ENCODE measurements around the gene SMYD3.

GRCh38 chr1:246447501-246447900 is 59.6 kb downstream of the SMYD3 start:
- TF ChIP-seq POLR2A (IDR thresholded peaks at IDR 0.05) (no peak), CTCF (IDR thresholded peaks at IDR 0.05) (no peak)
